Measurements from ENCODE around the gene ILF3. TPM values are rescaled to one million over a fixed set of nuclear protein-coding genes. Genes with fewer than 3 reads are reported as not detected.

The ILF3 gene
- total RNA-seq, 1 experiment from 2014 or later = 430 TPM

DNA sequence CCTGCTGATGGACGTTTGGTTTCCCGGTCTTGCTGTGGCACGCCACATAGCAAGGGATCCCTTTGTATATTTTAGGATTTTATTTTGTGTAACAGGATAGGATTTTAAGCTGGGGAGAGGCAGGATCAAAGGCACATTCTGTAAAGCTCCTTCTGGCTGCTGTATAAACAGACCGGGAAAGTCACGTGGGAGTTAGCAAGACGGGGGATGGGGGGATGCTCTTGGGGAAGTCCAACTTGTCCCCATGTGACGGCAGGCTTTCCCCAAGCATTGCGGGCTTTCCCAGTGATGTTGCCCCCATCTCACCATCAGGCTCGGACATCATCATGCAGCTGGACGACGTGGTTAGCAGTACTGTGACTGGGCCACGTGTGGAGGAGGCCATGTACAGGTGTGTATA, 52.8 kb downstream of the ILF3 start:
- Histone ChIP-seq H3K9me3 (ENCODE audit: control insufficient read depth in 1 of 2, insufficient read depth in 1 of 2, low read depth in 1 of 2, low read length in 2 of 2) (no peaks in the 10 kb centered on the region), H3K4me3 (replicated peaks in 1 of 2; ENCODE audit: low read depth in 1 of 2, low read length in 2 of 2) (no peak overlapping the region), H3K4me2 (ENCODE audit: low read length) (no peak overlapping the region), H3K27me3 (ENCODE audit: insufficient read depth, low read length) (no peaks in the 10 kb centered on the region), H3K27ac (ENCODE audit: low read depth, low read length) (no peak overlapping the region), H3K79me2 (ENCODE audit: insufficient read depth, low read length) (peaks cover 5% of the 10 kb centered on the region), H3K4me1 (ENCODE audit: control insufficient read depth in 1 of 2, insufficient read depth in 2 of 2, low read length in 2 of 2) (peaks cover 9 to 14% of the 10 kb centered on the region in 2 experiments), H3K9ac (ENCODE audit: low read length) (no peak overlapping the region), H2AFZ (ENCODE audit: low read depth, low read length, poor library complexity, severe bottlenecking) (no peak overlapping the region), H3K36me3 (ENCODE audit: control insufficient read depth in 1 of 2, insufficient read depth in 2 of 2, low read length in 2 of 2) (peaks cover 0 to 10% of the 10 kb centered on the region in 2 experiments; a peak in 2 of 4 replicates), H3K9me2 (ENCODE audit: insufficient read depth) (no peaks in the 10 kb centered on the region), H4K20me1 (ENCODE audit: insufficient read depth) (no peaks in the 10 kb centered on the region)
- BruUV-seq (replicated peaks) = no TSS peak
- ATAC-seq (no peak), DNase-seq (ENCODE audit: low read depth, low spot score) (no peak)
- CTCF ChIA-PET = interaction anchor here (1.7 kb wide), 1 partner anchor 10 kb away, joined by 7 read pairs; the partner anchor contains the start of gene DNM2
- intact Hi-C loops (cut with micrococcal nuclease) = no loop called here
- no peak for TF ChIP-seq CBX3 (IDR thresholded peaks at IDR 0.05; ENCODE audit: low read depth)
- TF ChIP-seq CEBPB (IDR thresholded peaks at IDR 0.05; ENCODE audit: low read depth) = no peak
- TF ChIP-seq, protein P1, sequence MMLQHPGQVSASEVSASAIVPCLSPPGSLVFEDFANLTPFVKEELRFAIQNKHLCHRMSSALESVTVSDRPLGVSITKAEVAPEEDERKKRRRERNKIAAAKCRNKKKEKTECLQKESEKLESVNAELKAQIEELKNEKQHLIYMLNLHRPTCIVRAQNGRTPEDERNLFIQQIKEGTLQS (IDR thresholded peaks at IDR 0.05) = no peak
- RAD21 ChIA-PET (ENCODE audit: low non-redundant PET in 1 of 2, low total read pairs in 2 of 2, uncharacterized antibody in 2 of 2, unreplicated experiment in 2 of 2) = no interaction called here
- POLR2A ChIA-PET = no interaction called here

DNA sequence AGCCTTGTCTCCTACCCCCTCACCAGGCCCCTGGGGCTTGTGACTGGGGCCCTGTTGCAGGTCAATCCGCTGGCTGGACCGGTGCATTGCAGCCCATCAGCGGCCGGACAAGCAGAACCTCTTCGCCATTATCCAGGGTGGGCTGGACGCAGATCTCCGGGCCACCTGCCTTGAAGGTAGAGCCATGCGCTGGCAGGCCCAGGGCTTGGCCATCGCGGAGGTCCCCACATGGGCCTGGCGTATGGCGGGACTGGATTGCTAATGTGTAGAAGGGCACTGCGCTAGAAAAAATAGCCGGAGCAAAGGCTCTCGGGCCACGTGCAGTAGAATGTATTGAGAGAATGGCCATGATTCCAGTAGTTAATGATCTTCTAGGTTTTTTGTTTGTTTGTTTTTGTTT, 53.3 kb downstream of the ILF3 start:
- BruUV-seq (replicated peaks) = no TSS peak
- no peaks in the 10 kb centered on the region for H4K20me1 ChIP-seq (ENCODE audit: insufficient read depth)
- DNase-seq (ENCODE audit: low read depth, low spot score) (no peak), ATAC-seq (no peak)
- no peak overlapping the region for H3K9ac ChIP-seq (ENCODE audit: low read length)
- peaks cover 0 to 10% of the 10 kb centered on the region in 2 experiments; a peak in 2 of 4 replicates for H3K36me3 ChIP-seq (ENCODE audit: control insufficient read depth in 1 of 2, insufficient read depth in 2 of 2, low read length in 2 of 2)
- no peaks in the 10 kb centered on the region for H3K9me2 ChIP-seq (ENCODE audit: insufficient read depth)
- no peak overlapping the region for H3K27ac ChIP-seq (ENCODE audit: low read depth, low read length)
- H3K4me2 ChIP-seq (ENCODE audit: low read length) = no peak overlapping the region
- ChIA-PET POLR2A (no interaction called here), RAD21 (ENCODE audit: low non-redundant PET in 1 of 2, low total read pairs in 2 of 2, uncharacterized antibody in 2 of 2, unreplicated experiment in 2 of 2) (no interaction called here), CTCF (interaction anchor here (1.7 kb wide), 1 partner anchor 10 kb away, joined by 7 read pairs; the partner anchor contains the start of gene DNM2)
- no peaks in the 10 kb centered on the region for H3K9me3 ChIP-seq (ENCODE audit: control insufficient read depth in 1 of 2, insufficient read depth in 1 of 2, low read depth in 1 of 2, low read length in 2 of 2)
- TF ChIP-seq YY1 (IDR thresholded peaks at IDR 0.05; ENCODE audit: extremely low read depth, insufficient replicate concordance, low read depth, low read length) (no peak), SIN3A (IDR thresholded peaks at IDR 0.05; ENCODE audit: low read depth) (no peak), ELF1 (IDR thresholded peaks at IDR 0.05; ENCODE audit: borderline replicate concordance, low read depth) (no peak), TCF7L2 (IDR thresholded peaks at IDR 0.05; ENCODE audit: borderline replicate concordance, extremely low read depth, insufficient read depth, insufficient read length) (no peak), POLR2AphosphoS5 (IDR thresholded peaks at IDR 0.05; ENCODE audit: low read depth, low read length) (no peak), EZH2 (IDR thresholded peaks at IDR 0.05) (no peak), CEBPB (IDR thresholded peaks at IDR 0.05; ENCODE audit: low read depth) (no peak)
- TF ChIP-seq, protein P2, sequence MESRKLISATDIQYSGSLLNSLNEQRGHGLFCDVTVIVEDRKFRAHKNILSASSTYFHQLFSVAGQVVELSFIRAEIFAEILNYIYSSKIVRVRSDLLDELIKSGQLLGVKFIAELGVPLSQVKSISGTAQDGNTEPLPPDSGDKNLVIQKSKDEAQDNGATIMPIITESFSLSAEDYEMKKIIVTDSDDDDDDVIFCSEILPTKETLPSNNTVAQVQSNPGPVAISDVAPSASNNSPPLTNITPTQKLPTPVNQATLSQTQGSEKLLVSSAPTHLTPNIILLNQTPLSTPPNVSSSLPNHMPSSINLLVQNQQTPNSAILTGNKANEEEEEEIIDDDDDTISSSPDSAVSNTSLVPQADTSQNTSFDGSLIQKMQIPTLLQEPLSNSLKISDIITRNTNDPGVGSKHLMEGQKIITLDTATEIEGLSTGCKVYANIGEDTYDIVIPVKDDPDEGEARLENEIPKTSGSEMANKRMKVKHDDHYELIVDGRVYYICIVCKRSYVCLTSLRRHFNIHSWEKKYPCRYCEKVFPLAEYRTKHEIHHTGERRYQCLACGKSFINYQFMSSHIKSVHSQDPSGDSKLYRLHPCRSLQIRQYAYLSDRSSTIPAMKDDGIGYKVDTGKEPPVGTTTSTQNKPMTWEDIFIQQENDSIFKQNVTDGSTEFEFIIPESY (IDR thresholded peaks at IDR 0.05; ENCODE audit: extremely low read depth, insufficient replicate concordance, low read length) = no peak
- TF ChIP-seq, protein P3, sequence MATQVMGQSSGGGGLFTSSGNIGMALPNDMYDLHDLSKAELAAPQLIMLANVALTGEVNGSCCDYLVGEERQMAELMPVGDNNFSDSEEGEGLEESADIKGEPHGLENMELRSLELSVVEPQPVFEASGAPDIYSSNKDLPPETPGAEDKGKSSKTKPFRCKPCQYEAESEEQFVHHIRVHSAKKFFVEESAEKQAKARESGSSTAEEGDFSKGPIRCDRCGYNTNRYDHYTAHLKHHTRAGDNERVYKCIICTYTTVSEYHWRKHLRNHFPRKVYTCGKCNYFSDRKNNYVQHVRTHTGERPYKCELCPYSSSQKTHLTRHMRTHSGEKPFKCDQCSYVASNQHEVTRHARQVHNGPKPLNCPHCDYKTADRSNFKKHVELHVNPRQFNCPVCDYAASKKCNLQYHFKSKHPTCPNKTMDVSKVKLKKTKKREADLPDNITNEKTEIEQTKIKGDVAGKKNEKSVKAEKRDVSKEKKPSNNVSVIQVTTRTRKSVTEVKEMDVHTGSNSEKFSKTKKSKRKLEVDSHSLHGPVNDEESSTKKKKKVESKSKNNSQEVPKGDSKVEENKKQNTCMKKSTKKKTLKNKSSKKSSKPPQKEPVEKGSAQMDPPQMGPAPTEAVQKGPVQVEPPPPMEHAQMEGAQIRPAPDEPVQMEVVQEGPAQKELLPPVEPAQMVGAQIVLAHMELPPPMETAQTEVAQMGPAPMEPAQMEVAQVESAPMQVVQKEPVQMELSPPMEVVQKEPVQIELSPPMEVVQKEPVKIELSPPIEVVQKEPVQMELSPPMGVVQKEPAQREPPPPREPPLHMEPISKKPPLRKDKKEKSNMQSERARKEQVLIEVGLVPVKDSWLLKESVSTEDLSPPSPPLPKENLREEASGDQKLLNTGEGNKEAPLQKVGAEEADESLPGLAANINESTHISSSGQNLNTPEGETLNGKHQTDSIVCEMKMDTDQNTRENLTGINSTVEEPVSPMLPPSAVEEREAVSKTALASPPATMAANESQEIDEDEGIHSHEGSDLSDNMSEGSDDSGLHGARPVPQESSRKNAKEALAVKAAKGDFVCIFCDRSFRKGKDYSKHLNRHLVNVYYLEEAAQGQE (IDR thresholded peaks at IDR 0.05; ENCODE audit: low read depth) = no peak
- TF ChIP-seq, protein P4, sequence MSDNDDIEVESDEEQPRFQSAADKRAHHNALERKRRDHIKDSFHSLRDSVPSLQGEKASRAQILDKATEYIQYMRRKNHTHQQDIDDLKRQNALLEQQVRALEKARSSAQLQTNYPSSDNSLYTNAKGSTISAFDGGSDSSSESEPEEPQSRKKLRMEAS (IDR thresholded peaks at IDR 0.05) = no peak
- no peak overlapping the region for H2AFZ ChIP-seq (ENCODE audit: low read depth, low read length, poor library complexity, severe bottlenecking)
- peaks cover 4 to 10% of the 10 kb centered on the region in 2 experiments; a peak in 3 of 4 replicates for H3K4me1 ChIP-seq (ENCODE audit: control insufficient read depth in 1 of 2, insufficient read depth in 2 of 2, low read length in 2 of 2)
- H3K79me2 ChIP-seq (ENCODE audit: insufficient read depth, low read length) = peaks cover under 1% of the 10 kb centered on the region; the same call in 1 of the 2 replicates
- no peaks in the 10 kb centered on the region for H3K27me3 ChIP-seq (ENCODE audit: insufficient read depth, low read length)
- no peak overlapping the region for H3K4me3 ChIP-seq (replicated peaks in 1 of 2; ENCODE audit: low read depth in 1 of 2, low read length in 2 of 2)
- intact Hi-C loops (cut with micrococcal nuclease) = no loop called here
